ENCODE data around the gene C6orf62. TPM values are rescaled to one million over a fixed set of nuclear protein-coding genes. Genes with fewer than 3 reads are reported as not detected.
"Not testable (repeated sequence)": the region's sequence is repeated elsewhere in the genome, so short reads cannot be mapped to it uniquely, and the experiment has no call there.

Gene C6orf62
- polyA plus RNA-seq, 2 of the 4 experiments (the other 2 are of a cell fraction) = 66.3 to 73.4 TPM

GRCh38 chr6:24766680-24767462, 47.9 kb upstream of the C6orf62 start (continued):
- peak; percentile 59 for TF ChIP-seq CTCF (IDR thresholded peaks at IDR 0.05)

GRCh38 chr6:24765968-24766367, 47.0 kb upstream of the C6orf62 start:
- H3K4me2 ChIP-seq; ATAC-seq; H3K4me1 ChIP-seq; H3K4me3 ChIP-seq; H3K27ac ChIP-seq; FAIRE-seq; H3K9me3 ChIP-seq; DNase-seq (ENCODE audit: low read depth in 1 of 2, low spot score in 1 of 2): not testable (repeated sequence)
- ChIA-PET POLR2A (interaction anchor here (0.6 kb wide), 1 partner anchor 184 kb away, joined by 3 read pairs; no protein-coding TSS in a partner anchor), CTCF (interaction anchor here (0.9 to 4.1 kb wide), 14 partner anchors 8 to 240 kb away, joined by 3 to 16 read pairs (median 6); partner anchors contain the start of gene C6orf62)
- 100% methylated on average over 1 of the region's 26 CpGs for WGBS (ENCODE audit: missing lambda C conversion rate)

GRCh38 chr6:24764833-24765828, 46.2 kb upstream of the C6orf62 start:
- CTCF ChIA-PET = interaction anchor here (1.0 to 4.1 kb wide), 7 partner anchors 12 to 240 kb away, joined by 3 to 16 read pairs (median 6); no protein-coding TSS in a partner anchor
- not testable (repeated sequence) for FAIRE-seq; H3K4me1 ChIP-seq; H3K27ac ChIP-seq; H3K9me3 ChIP-seq; H3K4me3 ChIP-seq; DNase-seq (ENCODE audit: low read depth in 1 of 2, low spot score in 1 of 2); H3K4me2 ChIP-seq; ATAC-seq
- 82% methylated on average over 19 of the region's 20 CpGs for WGBS (ENCODE audit: missing lambda C conversion rate)
- POLR2A ChIA-PET = interaction anchor here (0.6 kb wide), 1 partner anchor 183 kb away, joined by 3 read pairs; no protein-coding TSS in a partner anchor

- no peak for TF ChIP-seq CHD2 (IDR thresholded peaks at IDR 0.05; ENCODE audit: low read length, partially characterized antibody)
- no peak for TF ChIP-seq BHLHE40 (IDR thresholded peaks at IDR 0.05; ENCODE audit: low read depth, low read length)
- TF ChIP-seq ZFP36 (IDR thresholded peaks at IDR 0.05; ENCODE audit: borderline replicate concordance, partially characterized antibody) = no peak
- TF ChIP-seq MAZ (IDR thresholded peaks at IDR 0.05; ENCODE audit: borderline replicate concordance, low read depth, low read length) = no peak
- no peak for TF ChIP-seq GATA3 (IDR thresholded peaks at IDR 0.05; ENCODE audit: borderline replicate concordance)
- FAIRE-seq = no peak
- no peaks in the 10 kb centered on the region for H3K9me3 ChIP-seq
- ChIA-PET POLR2A (no interaction called here), CTCF (no interaction called here)
- no peak overlapping the region for H3K4me2 ChIP-seq
- DNase-seq (ENCODE audit: low read depth in 1 of 2, low spot score in 1 of 2) = no peak
- no peak overlapping the region for H3K4me3 ChIP-seq
- 0 out of 6 replicates have a peak overlapping the region, but pooled peaks of 1 of the 2 experiments have one; percentile 31 for H3K27ac ChIP-seq
- no peaks in the 10 kb centered on the region for H3K4me1 ChIP-seq
- 63% methylated on average over 3 of the region's 3 CpGs for WGBS (ENCODE audit: missing lambda C conversion rate)
- ATAC-seq = no peak
Measured at GRCh38 chr6:24763578-24763977, 44.6 kb upstream of the C6orf62 start.

- no peaks in the 10 kb centered on the region for H3K4me1 ChIP-seq
- H3K27ac ChIP-seq = no peak overlapping the region
- FAIRE-seq = no peak
- TF ChIP-seq MAFK (IDR thresholded peaks at IDR 0.05; ENCODE audit: partially characterized antibody) (no peak), USF2 (IDR thresholded peaks at IDR 0.05) (no peak), MAZ (IDR thresholded peaks at IDR 0.05; ENCODE audit: borderline replicate concordance, low read depth, low read length) (no peak)
- no peaks in the 10 kb centered on the region for H3K9me3 ChIP-seq
- ATAC-seq = no peak
- no peak overlapping the region for H3K4me2 ChIP-seq
- no peak overlapping the region for H3K4me3 ChIP-seq
- no peak for DNase-seq (ENCODE audit: low read depth in 1 of 2, low spot score in 1 of 2)
- ChIA-PET POLR2A (no interaction called here), CTCF (interaction anchor here (3.3 kb wide), 1 partner anchor 181 kb away, joined by 11 read pairs; no protein-coding TSS in a partner anchor)
Measured at GRCh38 chr6:24761851-24762250, 42.9 kb upstream of the C6orf62 start.

Data from A549 (cell line).